Suppressor macrophage treated with lipopolysaccharide for 1 hour (primary cell): ENCODE measurements around the gene ETF1.

Experiments used
- DNase-seq, 3 donors: peaks; one replicate each; pipeline ENCODE4 v3.0.0-alpha.2; 2020 to 2022

ETF1 gene

GRCh38 chr5:138560971-138561370, 17.9 kb upstream of the ETF1 start:
- peak; percentile 52 to 75 (median 58) for DNase-seq

GRCh38 chr5:138559937-138560336, 16.9 kb upstream of the ETF1 start:
- DNase-seq: no peak

- DNase-seq: no peak
These were observed 14.6 kb upstream of the ETF1 start for GRCh38 chr5:138557677-138558076.

GRCh38 chr5:138554143-138554542, 11.1 kb upstream of the ETF1 start:
- DNase-seq: no peak

GRCh38 chr5:138553437-138554095, 10.5 kb upstream of the ETF1 start:
- DNase-seq: no peak

GRCh38 chr5:138552657-138553056, 9.6 kb upstream of the ETF1 start:
- no peak for DNase-seq

- no peak for DNase-seq
These were observed 6.4 kb upstream of the ETF1 start for GRCh38 chr5:138549414-138549813.

GRCh38 chr5:138545919-138546562, 3.0 kb upstream of the ETF1 start:
- no peak for DNase-seq

- DNase-seq: peak; percentile 42 to 54 (median 50)
These were observed 1.4 kb upstream of the ETF1 start for GRCh38 chr5:138544181-138545134.

GRCh38 chr5:138543730-138544104, 681 bp upstream of the ETF1 start:
- peak in 2 of 3 donors; percentile 88 for DNase-seq

GRCh38 chr5:138542180-138542955, 668 bp downstream of the ETF1 start:
- no peak for DNase-seq

GRCh38 chr5:138541511-138542179, 1.4 kb downstream of the ETF1 start:
- no peak for DNase-seq

- DNase-seq: no peak
These were observed 3.2 kb downstream of the ETF1 start for GRCh38 chr5:138539791-138540190.

- DNase-seq: no peak
These were observed 4.0 kb downstream of the ETF1 start for GRCh38 chr5:138538943-138539627.

GRCh38 chr5:138536665-138537315, 6.2 kb downstream of the ETF1 start:
- DNase-seq: peak in 2 of 3 donors; percentile 20 to 25

- DNase-seq: no peak
These were observed 6.8 kb downstream of the ETF1 start for GRCh38 chr5:138536215-138536614.

- no peak for DNase-seq
These were observed 8.8 kb downstream of the ETF1 start for GRCh38 chr5:138533973-138534941.

GRCh38 chr5:138529812-138530211, 13.2 kb downstream of the ETF1 start:
- no peak for DNase-seq

- DNase-seq: no peak
These were observed 14.1 kb downstream of the ETF1 start for GRCh38 chr5:138528744-138529469.
